Body of pancreas (tissue), 4 donors: ENCODE results near the gene TMSB10.

Experiments used
- POLR2A ChIP-seq, 3 donors: fragments of 450-650 bp; IDR thresholded peaks; one replicate each; pipeline ENCODE4 v1.6.1; 2016; ENCODE audit warnings: antibody characterized with exemption in 3 of 3, mild to moderate bottlenecking in 2 of 3
- TF ChIP-seq, protein P1 (sequence below), 7 experiments: fragments of 450-650 bp in 4 of 7; fragments of 200-600 bp in 3 of 7; sonication (generic) in 3 of 7; IDR thresholded peaks; one replicate each; pipeline ENCODE4 v1.5.1; 2016 to 2019; ENCODE audit warnings: antibody characterized with exemption in 7 of 7

DNA sequence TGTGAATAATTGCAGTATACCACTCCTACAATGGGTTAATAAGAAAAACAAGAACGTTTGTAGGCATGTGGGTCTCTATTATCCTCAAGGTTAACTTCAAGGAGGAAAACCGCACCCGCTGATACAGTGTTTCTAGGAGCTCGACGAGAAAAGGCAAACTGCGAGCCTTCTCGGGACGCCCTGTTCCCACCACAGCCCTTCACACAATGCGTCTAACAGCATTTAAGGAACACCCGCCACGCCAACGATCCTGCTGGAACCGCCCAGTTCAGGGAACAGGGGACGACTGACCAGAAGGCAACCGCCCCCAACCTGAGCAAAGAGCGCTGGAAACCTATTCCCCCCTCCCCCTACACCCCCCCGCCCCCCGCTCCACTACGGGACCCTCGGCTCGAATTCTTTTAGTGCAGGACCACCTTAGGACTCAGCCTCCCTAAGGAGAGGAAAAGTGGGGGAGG is 710 bp upstream of the TMSB10 start:
- TF ChIP-seq, protein P1, sequence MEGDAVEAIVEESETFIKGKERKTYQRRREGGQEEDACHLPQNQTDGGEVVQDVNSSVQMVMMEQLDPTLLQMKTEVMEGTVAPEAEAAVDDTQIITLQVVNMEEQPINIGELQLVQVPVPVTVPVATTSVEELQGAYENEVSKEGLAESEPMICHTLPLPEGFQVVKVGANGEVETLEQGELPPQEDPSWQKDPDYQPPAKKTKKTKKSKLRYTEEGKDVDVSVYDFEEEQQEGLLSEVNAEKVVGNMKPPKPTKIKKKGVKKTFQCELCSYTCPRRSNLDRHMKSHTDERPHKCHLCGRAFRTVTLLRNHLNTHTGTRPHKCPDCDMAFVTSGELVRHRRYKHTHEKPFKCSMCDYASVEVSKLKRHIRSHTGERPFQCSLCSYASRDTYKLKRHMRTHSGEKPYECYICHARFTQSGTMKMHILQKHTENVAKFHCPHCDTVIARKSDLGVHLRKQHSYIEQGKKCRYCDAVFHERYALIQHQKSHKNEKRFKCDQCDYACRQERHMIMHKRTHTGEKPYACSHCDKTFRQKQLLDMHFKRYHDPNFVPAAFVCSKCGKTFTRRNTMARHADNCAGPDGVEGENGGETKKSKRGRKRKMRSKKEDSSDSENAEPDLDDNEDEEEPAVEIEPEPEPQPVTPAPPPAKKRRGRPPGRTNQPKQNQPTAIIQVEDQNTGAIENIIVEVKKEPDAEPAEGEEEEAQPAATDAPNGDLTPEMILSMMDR (IDR thresholded peaks at IDR 0.05): no peak
- peak in 2 of 3 donors; percentile 58 to 68 for TF ChIP-seq POLR2A (IDR thresholded peaks at IDR 0.05)
